ENCODE measurements around the gene DGCR6L. TPM values are rescaled to one million over a fixed set of nuclear protein-coding genes. Genes with fewer than 3 reads are reported as not detected.

The DGCR6L gene
- total and polyA plus RNA-seq, 2 donors, result 61.6 to 62.1 TPM

- 91% methylated on average over 9 of the region's 9 CpGs for WGBS
- Histone ChIP-seq H3K36me3 (ENCODE audit: control insufficient read depth in 2 of 2, insufficient read depth in 2 of 2, low read length in 1 of 2) (no peaks in the 10 kb centered on the region), H3K27ac (ENCODE audit: low read depth in 1 of 2, low read length in 1 of 2) (no peak overlapping the region), H3K4me3 (ENCODE audit: low read length in 2 of 2) (no peak overlapping the region), H3K4me1 (ENCODE audit: control insufficient read depth in 2 of 2, insufficient read depth in 2 of 2, low read length in 2 of 2) (peaks cover 10 to 16% of the 10 kb centered on the region in 2 donors), H3K27me3 (ENCODE audit: control insufficient read depth in 2 of 2, insufficient read depth in 1 of 2, low read length in 1 of 2) (peaks cover 2 to 52% of the 10 kb centered on the region in 2 donors), H3K9me3 (ENCODE audit: control insufficient read depth in 2 of 2, insufficient read depth in 1 of 2, low read length in 1 of 2) (no peaks in the 10 kb centered on the region)
- DNase-seq (ENCODE audit: low read depth in 6 of 9, low spot score in 9 of 9), result no peak
Observed at GRCh38 chr22:20297414-20298109, 22.3 kb downstream of the DGCR6L start.

GRCh38 chr22:20296598-20296997, 23.3 kb downstream of the DGCR6L start:
- no peak for DNase-seq (ENCODE audit: low read depth in 6 of 9, low spot score in 9 of 9)
- no peak overlapping the region for H3K4me3 ChIP-seq (ENCODE audit: low read length in 2 of 2)

GRCh38 chr22:20295262-20296064, 24.4 kb downstream of the DGCR6L start:
- Histone ChIP-seq H3K4me3 (ENCODE audit: low read length in 2 of 2) (no peak overlapping the region), H3K4me1 (ENCODE audit: control insufficient read depth in 2 of 2, insufficient read depth in 2 of 2, low read length in 2 of 2) (peaks cover 10 to 16% of the 10 kb centered on the region in 2 donors), H3K36me3 (ENCODE audit: control insufficient read depth in 2 of 2, insufficient read depth in 2 of 2, low read length in 1 of 2) (no peaks in the 10 kb centered on the region), H3K9me3 (ENCODE audit: control insufficient read depth in 2 of 2, insufficient read depth in 1 of 2, low read length in 1 of 2) (no peaks in the 10 kb centered on the region), H3K27ac (ENCODE audit: low read depth in 1 of 2, low read length in 1 of 2) (no peak overlapping the region), H3K27me3 (ENCODE audit: control insufficient read depth in 2 of 2, insufficient read depth in 1 of 2, low read length in 1 of 2) (peaks cover 0 to 44% of the 10 kb centered on the region in 2 donors)
- 93% methylated on average over 12 of the region's 12 CpGs for WGBS
- DNase-seq (ENCODE audit: low read depth in 6 of 9, low spot score in 9 of 9), result no peak

More at GRCh38 chr22:20296598-20296997, 23.3 kb downstream of the DGCR6L start:
- Histone ChIP-seq H3K36me3 (ENCODE audit: control insufficient read depth in 2 of 2, insufficient read depth in 2 of 2, low read length in 1 of 2) (no peaks in the 10 kb centered on the region), H3K27me3 (ENCODE audit: control insufficient read depth in 2 of 2, insufficient read depth in 1 of 2, low read length in 1 of 2) (peaks cover 0 to 52% of the 10 kb centered on the region in 2 donors), H3K9me3 (ENCODE audit: control insufficient read depth in 2 of 2, insufficient read depth in 1 of 2, low read length in 1 of 2) (no peaks in the 10 kb centered on the region), H3K4me1 (ENCODE audit: control insufficient read depth in 2 of 2, insufficient read depth in 2 of 2, low read length in 2 of 2) (peaks cover 10 to 16% of the 10 kb centered on the region in 2 donors), H3K27ac (ENCODE audit: low read depth in 1 of 2, low read length in 1 of 2) (no peak overlapping the region)
- 96% methylated on average over 9 of the region's 9 CpGs for WGBS

GRCh38 chr22:20292673-20293232, 27.1 kb downstream of the DGCR6L start:
- 88% methylated on average over 13 of the region's 13 CpGs for WGBS
- DNase-seq (ENCODE audit: low read depth in 6 of 9, low spot score in 9 of 9), result no peak
- H3K9me3 ChIP-seq (ENCODE audit: control insufficient read depth in 2 of 2, insufficient read depth in 1 of 2, low read length in 1 of 2), result no peaks in the 10 kb centered on the region
- H3K36me3 ChIP-seq (ENCODE audit: control insufficient read depth in 2 of 2, insufficient read depth in 2 of 2, low read length in 1 of 2), result no peaks in the 10 kb centered on the region
- H3K27me3 ChIP-seq (ENCODE audit: control insufficient read depth in 2 of 2, insufficient read depth in 1 of 2, low read length in 1 of 2), result peaks cover 0 to 21% of the 10 kb centered on the region in 2 donors
- H3K4me1 ChIP-seq (ENCODE audit: control insufficient read depth in 2 of 2, insufficient read depth in 2 of 2, low read length in 2 of 2), result no peaks in the 10 kb centered on the region
- no peak overlapping the region for H3K4me3 ChIP-seq (ENCODE audit: low read length in 2 of 2)
- no peak overlapping the region for H3K27ac ChIP-seq (ENCODE audit: low read depth in 1 of 2, low read length in 1 of 2)

- DNase-seq (ENCODE audit: low read depth in 6 of 9, low spot score in 9 of 9), result no peak
- 95% methylated on average over 5 of the region's 5 CpGs for WGBS
- no peaks in the 10 kb centered on the region for H3K9me3 ChIP-seq (ENCODE audit: control insufficient read depth in 2 of 2, insufficient read depth in 1 of 2, low read length in 1 of 2)
Observed at GRCh38 chr22:20292108-20292507, 27.8 kb downstream of the DGCR6L start.

GRCh38 chr22:20291604-20292063, 28.2 kb downstream of the DGCR6L start:
- H3K9me3 ChIP-seq (ENCODE audit: control insufficient read depth in 2 of 2, insufficient read depth in 1 of 2, low read length in 1 of 2), result no peaks in the 10 kb centered on the region
- WGBS, result 84% methylated on average over 11 of the region's 11 CpGs
- no peak for DNase-seq (ENCODE audit: low read depth in 6 of 9, low spot score in 9 of 9)
- H3K27me3 ChIP-seq (ENCODE audit: control insufficient read depth in 2 of 2, insufficient read depth in 1 of 2, low read length in 1 of 2), result peaks cover 0 to 12% of the 10 kb centered on the region in 2 donors
- H3K4me1 ChIP-seq (ENCODE audit: control insufficient read depth in 2 of 2, insufficient read depth in 2 of 2, low read length in 2 of 2), result no peaks in the 10 kb centered on the region
- no peaks in the 10 kb centered on the region for H3K36me3 ChIP-seq (ENCODE audit: control insufficient read depth in 2 of 2, insufficient read depth in 2 of 2, low read length in 1 of 2)
- no peak overlapping the region for H3K4me3 ChIP-seq (ENCODE audit: low read length in 2 of 2)
- no peak overlapping the region for H3K27ac ChIP-seq (ENCODE audit: low read depth in 1 of 2, low read length in 1 of 2)

More at GRCh38 chr22:20292108-20292507, 27.8 kb downstream of the DGCR6L start:
- Histone ChIP-seq H3K36me3 (ENCODE audit: control insufficient read depth in 2 of 2, insufficient read depth in 2 of 2, low read length in 1 of 2) (no peaks in the 10 kb centered on the region), H3K4me1 (ENCODE audit: control insufficient read depth in 2 of 2, insufficient read depth in 2 of 2, low read length in 2 of 2) (no peaks in the 10 kb centered on the region), H3K27me3 (ENCODE audit: control insufficient read depth in 2 of 2, insufficient read depth in 1 of 2, low read length in 1 of 2) (peaks cover 0 to 14% of the 10 kb centered on the region in 2 donors), H3K27ac (ENCODE audit: low read depth in 1 of 2, low read length in 1 of 2) (no peak overlapping the region), H3K4me3 (ENCODE audit: low read length in 2 of 2) (no peak overlapping the region)

- 92% methylated on average over 5 of the region's 5 CpGs for WGBS
Observed at GRCh38 chr22:20291249-20291586, 28.6 kb downstream of the DGCR6L start.

GRCh38 chr22:20290578-20291248, 29.1 kb downstream of the DGCR6L start:
- WGBS, result 96% methylated on average over 13 of the region's 13 CpGs
- DNase-seq (ENCODE audit: low read depth in 6 of 9, low spot score in 9 of 9), result no peak

More at GRCh38 chr22:20291249-20291586, 28.6 kb downstream of the DGCR6L start:
- no peak overlapping the region for H3K27ac ChIP-seq (ENCODE audit: low read depth in 1 of 2, low read length in 1 of 2)
- no peak overlapping the region for H3K4me3 ChIP-seq (ENCODE audit: low read length in 2 of 2)
- H3K27me3 ChIP-seq (ENCODE audit: control insufficient read depth in 2 of 2, insufficient read depth in 1 of 2, low read length in 1 of 2), result peaks cover 0 to 12% of the 10 kb centered on the region in 2 donors
- H3K9me3 ChIP-seq (ENCODE audit: control insufficient read depth in 2 of 2, insufficient read depth in 1 of 2, low read length in 1 of 2), result no peaks in the 10 kb centered on the region
- no peak for DNase-seq (ENCODE audit: low read depth in 6 of 9, low spot score in 9 of 9)
- H3K36me3 ChIP-seq (ENCODE audit: control insufficient read depth in 2 of 2, insufficient read depth in 2 of 2, low read length in 1 of 2), result no peaks in the 10 kb centered on the region
- H3K4me1 ChIP-seq (ENCODE audit: control insufficient read depth in 2 of 2, insufficient read depth in 2 of 2, low read length in 2 of 2), result no peaks in the 10 kb centered on the region

More at GRCh38 chr22:20290578-20291248, 29.1 kb downstream of the DGCR6L start:
- Histone ChIP-seq H3K27ac (ENCODE audit: low read depth in 1 of 2, low read length in 1 of 2) (no peak overlapping the region), H3K4me3 (ENCODE audit: low read length in 2 of 2) (no peak overlapping the region), H3K36me3 (ENCODE audit: control insufficient read depth in 2 of 2, insufficient read depth in 2 of 2, low read length in 1 of 2) (no peaks in the 10 kb centered on the region), H3K9me3 (ENCODE audit: control insufficient read depth in 2 of 2, insufficient read depth in 1 of 2, low read length in 1 of 2) (no peaks in the 10 kb centered on the region), H3K27me3 (ENCODE audit: control insufficient read depth in 2 of 2, insufficient read depth in 1 of 2, low read length in 1 of 2) (peaks cover 0 to 12% of the 10 kb centered on the region in 2 donors), H3K4me1 (ENCODE audit: control insufficient read depth in 2 of 2, insufficient read depth in 2 of 2, low read length in 2 of 2) (no peaks in the 10 kb centered on the region)
